ENCODE measurements around the gene ABL2. TPM values are rescaled to one million over a fixed set of nuclear protein-coding genes. Genes with fewer than 3 reads are reported as not detected.

The ABL2 gene
- total RNA-seq, 1 experiment from 2014 or later, result 27.9 TPM

DNA sequence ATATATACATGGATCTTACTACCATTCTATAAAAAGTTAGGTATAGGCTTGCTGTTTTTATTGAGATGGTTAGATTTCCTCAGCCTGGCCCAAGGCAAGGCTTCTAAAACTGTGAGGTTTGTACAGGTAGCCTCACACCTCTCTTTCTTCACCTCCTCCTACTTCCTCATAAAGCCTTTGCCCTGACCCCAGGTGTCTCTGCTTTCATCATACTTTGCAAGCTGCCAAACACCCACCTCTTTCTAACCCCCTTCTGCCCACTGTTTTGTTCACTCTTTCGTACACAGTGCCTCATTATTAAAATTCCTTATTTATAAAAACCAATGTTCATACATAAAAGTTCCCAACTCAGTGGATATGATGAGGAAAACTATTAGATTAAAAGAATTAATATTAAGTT, 32.7 kb upstream of the ABL2 start:
- no TSS peak for BruUV-seq (replicated peaks)
- TF ChIP-seq EZH2 (IDR thresholded peaks at IDR 0.05; ENCODE audit: borderline replicate concordance, low read depth, low read length, poor library complexity, severe bottlenecking), result no peak
- TF ChIP-seq, protein P1, sequence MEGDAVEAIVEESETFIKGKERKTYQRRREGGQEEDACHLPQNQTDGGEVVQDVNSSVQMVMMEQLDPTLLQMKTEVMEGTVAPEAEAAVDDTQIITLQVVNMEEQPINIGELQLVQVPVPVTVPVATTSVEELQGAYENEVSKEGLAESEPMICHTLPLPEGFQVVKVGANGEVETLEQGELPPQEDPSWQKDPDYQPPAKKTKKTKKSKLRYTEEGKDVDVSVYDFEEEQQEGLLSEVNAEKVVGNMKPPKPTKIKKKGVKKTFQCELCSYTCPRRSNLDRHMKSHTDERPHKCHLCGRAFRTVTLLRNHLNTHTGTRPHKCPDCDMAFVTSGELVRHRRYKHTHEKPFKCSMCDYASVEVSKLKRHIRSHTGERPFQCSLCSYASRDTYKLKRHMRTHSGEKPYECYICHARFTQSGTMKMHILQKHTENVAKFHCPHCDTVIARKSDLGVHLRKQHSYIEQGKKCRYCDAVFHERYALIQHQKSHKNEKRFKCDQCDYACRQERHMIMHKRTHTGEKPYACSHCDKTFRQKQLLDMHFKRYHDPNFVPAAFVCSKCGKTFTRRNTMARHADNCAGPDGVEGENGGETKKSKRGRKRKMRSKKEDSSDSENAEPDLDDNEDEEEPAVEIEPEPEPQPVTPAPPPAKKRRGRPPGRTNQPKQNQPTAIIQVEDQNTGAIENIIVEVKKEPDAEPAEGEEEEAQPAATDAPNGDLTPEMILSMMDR (conservative IDR thresholded peaks at IDR 0.05; ENCODE audit: low read depth, low read length), result no peak

DNA sequence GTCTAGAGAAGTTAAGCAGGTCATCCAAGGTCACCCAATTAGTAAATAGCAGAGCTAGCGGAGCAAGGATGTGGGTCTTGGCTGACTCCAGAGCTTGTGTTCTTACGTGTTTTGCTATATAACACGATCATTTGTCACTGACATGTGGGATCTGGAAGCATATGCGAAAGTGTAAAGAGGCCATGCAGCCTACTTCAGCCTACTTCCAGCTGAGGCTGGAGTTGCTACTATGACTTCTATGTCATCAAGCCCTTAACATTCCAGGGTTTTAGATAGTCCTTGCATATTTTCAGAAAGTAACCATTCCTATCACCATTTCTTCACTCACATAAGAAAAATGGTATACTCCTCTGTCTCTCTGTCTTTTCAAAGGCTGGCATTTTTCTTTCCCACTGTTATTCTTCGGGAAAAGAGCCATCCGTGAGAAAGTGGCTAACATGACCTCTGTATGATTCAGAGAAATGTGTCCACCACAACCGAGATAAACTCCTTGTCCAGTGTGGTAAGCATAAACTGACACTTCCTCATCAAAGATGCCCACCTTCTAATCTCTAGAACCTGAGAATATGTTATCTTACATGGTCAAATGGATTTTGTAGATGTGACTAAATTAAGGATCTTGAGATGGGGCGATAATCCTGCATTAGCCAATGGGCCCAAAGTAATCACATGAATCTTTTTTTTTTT, 24.0 kb upstream of the ABL2 start:
- Histone ChIP-seq H3K36me3 (ENCODE audit: insufficient read depth, low read length, poor library complexity, severe bottlenecking) (no peaks in the 10 kb centered on the region), H3K4me1 (ENCODE audit: insufficient read depth, low read length, poor library complexity, severe bottlenecking) (no peaks in the 10 kb centered on the region), H3K9me3 (ENCODE audit: low read depth, low read length, poor library complexity, severe bottlenecking) (no peaks in the 10 kb centered on the region), H3K4me3 (ENCODE audit: low read depth, low read length, poor library complexity, severe bottlenecking) (no peak overlapping the region), H3K27me3 (replicated peaks; ENCODE audit: insufficient read depth, low read depth, low read length, poor library complexity) (no peaks in the 10 kb centered on the region), H3K27ac (ENCODE audit: low read depth, low read length, poor library complexity, severe bottlenecking) (no peak overlapping the region)
- DNase-seq (ENCODE audit: low spot score), result no peak
- CTCF ChIA-PET, result no interaction called here
- POLR2A ChIA-PET (ENCODE audit: low non-redundant PET), result no interaction called here
- TF ChIP-seq, protein P1 (conservative IDR thresholded peaks at IDR 0.05; ENCODE audit: low read depth, low read length), result no peak
- TF ChIP-seq EZH2 (IDR thresholded peaks at IDR 0.05; ENCODE audit: borderline replicate concordance, low read depth, low read length, poor library complexity, severe bottlenecking), result no peak
- no TSS peak for BruUV-seq (replicated peaks)
- intact Hi-C loops (cut with micrococcal nuclease; ENCODE audit: unreplicated experiment), result loop anchor here (5.0 kb wide), 2 partner anchors 344 to 559 kb away; no protein-coding TSS in a partner anchor

More for the DNA sequence above, 32.7 kb upstream of the ABL2 start:
- POLR2A ChIA-PET (ENCODE audit: low non-redundant PET), result no interaction called here
- H3K36me3 ChIP-seq (ENCODE audit: insufficient read depth, low read length, poor library complexity, severe bottlenecking), result no peaks in the 10 kb centered on the region
- H3K9me3 ChIP-seq (ENCODE audit: low read depth, low read length, poor library complexity, severe bottlenecking), result no peaks in the 10 kb centered on the region
- no peak overlapping the region for H3K4me3 ChIP-seq (ENCODE audit: low read depth, low read length, poor library complexity, severe bottlenecking)
- H3K4me1 ChIP-seq (ENCODE audit: insufficient read depth, low read length, poor library complexity, severe bottlenecking), result no peaks in the 10 kb centered on the region
- H3K27me3 ChIP-seq (replicated peaks; ENCODE audit: insufficient read depth, low read depth, low read length, poor library complexity), result no peaks in the 10 kb centered on the region
- CTCF ChIA-PET, result no interaction called here
- DNase-seq (ENCODE audit: low spot score), result no peak
- intact Hi-C loops (cut with micrococcal nuclease; ENCODE audit: unreplicated experiment), result no loop called here
- H3K27ac ChIP-seq (ENCODE audit: low read depth, low read length, poor library complexity, severe bottlenecking), result no peak overlapping the region

DNA sequence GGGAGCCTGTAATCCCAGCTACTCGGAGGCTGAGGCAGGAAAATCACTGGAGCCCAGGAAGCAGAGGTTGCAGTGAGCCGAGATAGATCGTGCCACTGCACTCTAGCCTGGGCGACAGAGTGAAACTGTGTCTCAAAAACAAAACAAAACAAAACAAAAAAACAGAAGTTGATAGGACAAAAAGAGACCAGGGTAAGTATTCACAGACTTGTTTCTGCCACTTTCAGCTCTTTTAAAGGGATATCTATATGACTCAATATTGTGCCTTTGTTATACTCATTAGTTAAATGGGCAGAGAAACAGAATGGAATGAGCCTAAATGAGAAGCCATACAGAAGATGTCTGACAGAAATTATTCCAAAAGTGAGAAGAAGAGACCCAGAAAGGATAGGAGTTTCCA, 23.1 kb upstream of the ABL2 start:
- Histone ChIP-seq H3K9me3 (ENCODE audit: low read depth, low read length, poor library complexity, severe bottlenecking) (no peaks in the 10 kb centered on the region), H3K4me1 (ENCODE audit: insufficient read depth, low read length, poor library complexity, severe bottlenecking) (no peaks in the 10 kb centered on the region), H3K27me3 (replicated peaks; ENCODE audit: insufficient read depth, low read depth, low read length, poor library complexity) (no peaks in the 10 kb centered on the region), H3K27ac (ENCODE audit: low read depth, low read length, poor library complexity, severe bottlenecking) (no peak overlapping the region), H3K4me3 (ENCODE audit: low read depth, low read length, poor library complexity, severe bottlenecking) (no peak overlapping the region), H3K36me3 (ENCODE audit: insufficient read depth, low read length, poor library complexity, severe bottlenecking) (no peaks in the 10 kb centered on the region)
- BruUV-seq (replicated peaks), result no TSS peak
- intact Hi-C loops (cut with micrococcal nuclease; ENCODE audit: unreplicated experiment), result loop anchor here (5.0 kb wide), 2 partner anchors 345 to 560 kb away; no protein-coding TSS in a partner anchor
- POLR2A ChIA-PET (ENCODE audit: low non-redundant PET), result no interaction called here
- CTCF ChIA-PET, result interaction anchor here (1.2 to 1.5 kb wide), 2 partner anchors 195 to 557 kb away, joined by 3 to 5 read pairs; no protein-coding TSS in a partner anchor
- no peak for DNase-seq (ENCODE audit: low spot score)
- TF ChIP-seq EZH2 (IDR thresholded peaks at IDR 0.05; ENCODE audit: borderline replicate concordance, low read depth, low read length, poor library complexity, severe bottlenecking), result no peak
- TF ChIP-seq, protein P1 (conservative IDR thresholded peaks at IDR 0.05; ENCODE audit: low read depth, low read length), result no peak

Measured in A673 (cell line).